Measurements from ENCODE around the gene SENP1. TPM values are rescaled to one million over a fixed set of nuclear protein-coding genes. Genes with fewer than 3 reads are reported as not detected.

Gene SENP1
- total RNA-seq, 1 donor from 2014 or later: 33.5 TPM

GRCh38 chr12:48067250-48067938 is 38.5 kb downstream of the SENP1 start:
- no peak for DNase-seq

- DNase-seq: no peak
These were observed 40.8 kb downstream of the SENP1 start for GRCh38 chr12:48065041-48065440.

GRCh38 chr12:48063530-48063929 is 42.3 kb downstream of the SENP1 start:
- no peak for DNase-seq

- no peak for DNase-seq
These were observed 43.8 kb downstream of the SENP1 start for GRCh38 chr12:48061938-48062719.

- no peak for DNase-seq
These were observed 45.4 kb downstream of the SENP1 start for GRCh38 chr12:48060474-48060873.

- DNase-seq: no peak
These were observed 47.1 kb downstream of the SENP1 start for GRCh38 chr12:48058771-48059170.

GRCh38 chr12:48054955-48055821 is 50.7 kb downstream of the SENP1 start:
- no peak for DNase-seq

GRCh38 chr12:48053883-48054282 is 52.0 kb downstream of the SENP1 start:
- no peak for DNase-seq

- DNase-seq: no peak
These were observed 52.8 kb downstream of the SENP1 start for GRCh38 chr12:48053122-48053521.

- no peak for DNase-seq
These were observed 54.2 kb downstream of the SENP1 start for GRCh38 chr12:48051681-48052080.

GRCh38 chr12:48050174-48050573 is 55.7 kb downstream of the SENP1 start:
- no peak for DNase-seq

GRCh38 chr12:48045965-48046518 is 59.8 kb downstream of the SENP1 start:
- DNase-seq: no peak

- no peak for DNase-seq
These were observed 60.6 kb downstream of the SENP1 start for GRCh38 chr12:48045061-48045846.

GRCh38 chr12:48044396-48044795 is 61.5 kb downstream of the SENP1 start:
- DNase-seq: no peak

GRCh38 chr12:48043771-48044170 is 62.1 kb downstream of the SENP1 start:
- DNase-seq: no peak

GRCh38 chr12:48041591-48042423 is 64.1 kb downstream of the SENP1 start:
- no peak for DNase-seq

- no peak for DNase-seq
These were observed 65.5 kb downstream of the SENP1 start for GRCh38 chr12:48040354-48040753.

- no peak for DNase-seq
These were observed 66.7 kb downstream of the SENP1 start for GRCh38 chr12:48039151-48039550.

GRCh38 chr12:48038085-48038484 is 67.8 kb downstream of the SENP1 start:
- no peak for DNase-seq

GRCh38 chr12:48037267-48037915 is 68.5 kb downstream of the SENP1 start:
- DNase-seq: no peak
